Measurements from ENCODE around the gene BMPR2.

GRCh38 chr2:202599911-202600310 lies 223.8 kb downstream of the BMPR2 start:
- TF ChIP-seq POLR2A (IDR thresholded peaks at IDR 0.05): no peak
- no peak for TF ChIP-seq POLR2AphosphoS5 (IDR thresholded peaks at IDR 0.05)
- no peak for TF ChIP-seq CTCF (IDR thresholded peaks at IDR 0.05)

All from breast epithelium (tissue), 3 donors.